Neutrophil (primary cell): ENCODE results near the gene LRRC45.

Experiments used
- H3K27ac ChIP-seq: fragments of 200-600 bp; sonication (generic); 2 replicates; pipeline ENCODE4 v1.5.1; 2016; ENCODE audit warnings: mild to moderate bottlenecking, moderate library complexity
- H3K27me3 ChIP-seq: fragments of 200-600 bp; sonication (generic); 2 replicates; pipeline ENCODE4 v1.6.0; 2016; ENCODE audit warnings: mild to moderate bottlenecking
- H3K36me3 ChIP-seq: fragments of 200-600 bp; sonication (generic); 2 replicates; pipeline ENCODE4 v1.5.1; 2017
- H3K4me1 ChIP-seq, 2 experiments: fragments of 200-600 bp in 1 of 2; sonication (generic) in 1 of 2; 1 replicate in 1 of 2; 2 replicates in 1 of 2; pipeline versions ENCODE4 v1.5.1 to v1.6.1; 2013 to 2016; ENCODE audit warnings: low read depth in 1 of 2, low read length in 1 of 2, mild to moderate bottlenecking in 1 of 2, moderate library complexity in 1 of 2; ENCODE audit not compliant: control insufficient read depth in 1 of 2, insufficient read depth in 1 of 2
- H3K4me3 ChIP-seq, 2 experiments: fragments of 200-600 bp in 1 of 2; sonication (generic) in 1 of 2; 1 replicate in 1 of 2; 2 replicates in 1 of 2; pipeline ENCODE4 v1.5.1; 2013 to 2016; ENCODE audit warnings: low read depth in 1 of 2, low read length in 1 of 2, mild to moderate bottlenecking in 1 of 2, moderate library complexity in 1 of 2
- H3K9me3 ChIP-seq: fragments of 200-600 bp; sonication (generic); 2 replicates; pipeline ENCODE4 v1.5.1; 2016
- CTCF ChIP-seq: fragments of 200-600 bp; sonication (generic); IDR thresholded peaks from 2 replicates; pipeline ENCODE4 v1.5.1; 2016; ENCODE audit warnings: antibody characterized with exemption

The LRRC45 gene

GRCh38 chr17:82014971-82015310, 8.2 kb upstream of the LRRC45 start:
- H3K4me1 ChIP-seq: no peaks in the 10 kb centered on the region
- H3K9me3 ChIP-seq: no peaks in the 10 kb centered on the region
- no peak for TF ChIP-seq CTCF

GRCh38 chr17:82015311-82015971, 7.7 kb upstream of the LRRC45 start:
- no peaks in the 10 kb centered on the region for H3K4me1 ChIP-seq
- H3K27me3 ChIP-seq: no peaks in the 10 kb centered on the region
- peaks cover 21% of the 10 kb centered on the region for H3K36me3 ChIP-seq
- no peaks in the 10 kb centered on the region for H3K9me3 ChIP-seq
- H3K27ac ChIP-seq: no peak overlapping the region
- H3K4me3 ChIP-seq: no peak overlapping the region
- no peak for TF ChIP-seq CTCF

More at GRCh38 chr17:82014971-82015310, 8.2 kb upstream of the LRRC45 start:
- peaks cover 21% of the 10 kb centered on the region for H3K36me3 ChIP-seq
- H3K4me3 ChIP-seq: no peak overlapping the region
- no peak overlapping the region for H3K27ac ChIP-seq
- no peaks in the 10 kb centered on the region for H3K27me3 ChIP-seq

- TF ChIP-seq CTCF: no peak
Observed at GRCh38 chr17:82016061-82016874, 6.8 kb upstream of the LRRC45 start.

GRCh38 chr17:82016875-82017459, 6.1 kb upstream of the LRRC45 start:
- Histone ChIP-seq H3K36me3 (peaks cover 13% of the 10 kb centered on the region), H3K4me3 (no peak overlapping the region), H3K27me3 (no peaks in the 10 kb centered on the region), H3K27ac (no peak overlapping the region), H3K9me3 (no peaks in the 10 kb centered on the region), H3K4me1 (peaks cover 9 to 10% of the 10 kb centered on the region in 2 experiments)
- TF ChIP-seq CTCF: no peak

More at GRCh38 chr17:82016061-82016874, 6.8 kb upstream of the LRRC45 start:
- peaks cover 20% of the 10 kb centered on the region for H3K36me3 ChIP-seq
- no peaks in the 10 kb centered on the region for H3K9me3 ChIP-seq
- no peak overlapping the region for H3K4me3 ChIP-seq
- peaks cover 2 to 3% of the 10 kb centered on the region in 2 experiments for H3K4me1 ChIP-seq
- H3K27ac ChIP-seq: no peak overlapping the region
- H3K27me3 ChIP-seq: no peaks in the 10 kb centered on the region

GRCh38 chr17:82017612-82018151, 5.4 kb upstream of the LRRC45 start:
- no peak overlapping the region for H3K4me3 ChIP-seq
- no peak overlapping the region for H3K27ac ChIP-seq
- peaks cover 9% of the 10 kb centered on the region for H3K36me3 ChIP-seq
- H3K9me3 ChIP-seq: no peaks in the 10 kb centered on the region
- no peaks in the 10 kb centered on the region for H3K27me3 ChIP-seq
- no peak for TF ChIP-seq CTCF
- peaks cover 15% of the 10 kb centered on the region in 2 experiments for H3K4me1 ChIP-seq
